ENCODE data around the gene INAFM1.
"Not testable (repeated sequence)": the region's sequence is repeated elsewhere in the genome, so short reads cannot be mapped to it uniquely, and the experiment has no call there.

- not testable (repeated sequence) for TF ChIP-seq CTCF (IDR thresholded peaks at IDR 0.05); ZFX (IDR thresholded peaks at IDR 0.05; ENCODE audit: borderline replicate concordance)
Measured at GRCh38 chr19:47261946-47262793, 12.5 kb upstream of the INAFM1 start.

Measured in 22Rv1 (cell line).